IPS-18c (cell line): ENCODE measurements around the gene CHPT1.
"Not testable (repeated sequence)": the region's sequence is repeated elsewhere in the genome, so short reads cannot be mapped to it uniquely, and the experiment has no call there.

Source experiments
- H3K4me3 ChIP-seq: 2 replicates; pipeline ENCODE4 v1.7.0; 2013; ENCODE audit warnings: low read depth, mild to moderate bottlenecking, low read length, moderate library complexity; ENCODE audit not compliant: insufficient read depth
- H3K9me3 ChIP-seq: one replicate; pipeline ENCODE4 v1.6.1; 2013; ENCODE audit warnings: mild to moderate bottlenecking, low read length, moderate library complexity; ENCODE audit not compliant: control insufficient read depth, insufficient read depth

The CHPT1 gene

GRCh38 chr12:101706403-101706802 is 9.0 kb downstream of the CHPT1 start:
- H3K4me3 ChIP-seq, result no peak overlapping the region
- no peaks in the 10 kb centered on the region for H3K9me3 ChIP-seq

- Histone ChIP-seq H3K9me3 (no peaks in the 10 kb centered on the region), H3K4me3 (no peak overlapping the region)
Observed at GRCh38 chr12:101707131-101707782, 9.8 kb downstream of the CHPT1 start.

- H3K4me3 ChIP-seq, result no peak overlapping the region
- no peaks in the 10 kb centered on the region for H3K9me3 ChIP-seq
Observed at GRCh38 chr12:101710288-101710687, 12.8 kb downstream of the CHPT1 start.

GRCh38 chr12:101713059-101713682 is 15.7 kb downstream of the CHPT1 start:
- no peak overlapping the region for H3K4me3 ChIP-seq

GRCh38 chr12:101713930-101714329 is 16.5 kb downstream of the CHPT1 start:
- H3K4me3 ChIP-seq, result no peak overlapping the region
- H3K9me3 ChIP-seq, result no peaks in the 10 kb centered on the region

More at GRCh38 chr12:101713059-101713682, 15.7 kb downstream of the CHPT1 start:
- H3K9me3 ChIP-seq, result no peaks in the 10 kb centered on the region

- Histone ChIP-seq H3K9me3 (no peaks in the 10 kb centered on the region), H3K4me3 (no peak overlapping the region)
Observed at GRCh38 chr12:101714877-101715444, 17.5 kb downstream of the CHPT1 start.

GRCh38 chr12:101719566-101719965 is 22.1 kb downstream of the CHPT1 start:
- H3K9me3 ChIP-seq, result no peaks in the 10 kb centered on the region
- H3K4me3 ChIP-seq, result no peak overlapping the region

GRCh38 chr12:101720118-101720517 is 22.7 kb downstream of the CHPT1 start:
- Histone ChIP-seq H3K4me3 (no peak overlapping the region), H3K9me3 (no peaks in the 10 kb centered on the region)

- H3K9me3 ChIP-seq, result no peaks in the 10 kb centered on the region
- no peak overlapping the region for H3K4me3 ChIP-seq
Observed at GRCh38 chr12:101722392-101722791, 25.0 kb downstream of the CHPT1 start.

- no peak overlapping the region for H3K4me3 ChIP-seq
- no peaks in the 10 kb centered on the region for H3K9me3 ChIP-seq
Observed at GRCh38 chr12:101727098-101727497, 29.7 kb downstream of the CHPT1 start.

GRCh38 chr12:101729842-101730241 is 32.4 kb downstream of the CHPT1 start:
- no peaks in the 10 kb centered on the region for H3K9me3 ChIP-seq
- no peak overlapping the region for H3K4me3 ChIP-seq

- H3K4me3 ChIP-seq, result no peak overlapping the region
- H3K9me3 ChIP-seq, result no peaks in the 10 kb centered on the region
Observed at GRCh38 chr12:101732318-101732717, 34.9 kb downstream of the CHPT1 start.

GRCh38 chr12:101733166-101733565 is 35.7 kb downstream of the CHPT1 start:
- Histone ChIP-seq H3K4me3 (no peak overlapping the region), H3K9me3 (no peaks in the 10 kb centered on the region)

GRCh38 chr12:101734482-101734881 is 37.0 kb downstream of the CHPT1 start:
- not testable (repeated sequence) for H3K9me3 ChIP-seq, H3K4me3 ChIP-seq

GRCh38 chr12:101737476-101737875 is 40.0 kb downstream of the CHPT1 start:
- H3K4me3 ChIP-seq, result no peak overlapping the region
- H3K9me3 ChIP-seq, result no peaks in the 10 kb centered on the region

- H3K9me3 ChIP-seq, result no peaks in the 10 kb centered on the region
- no peak within 1 kb of the TSS for H3K4me3 ChIP-seq
Observed at GRCh38 chr12:101738920-101739665, 41.7 kb downstream of the CHPT1 start, which contains the start of gene SYCP3. Gene SYCP3 (minus strand): TSS chr12:101739462. CDS start chr12:101737935, 1,527 bp downstream.

GRCh38 chr12:101740566-101740965 is 43.1 kb downstream of the CHPT1 start:
- Histone ChIP-seq H3K4me3 (no peak overlapping the region), H3K9me3 (no peaks in the 10 kb centered on the region)

GRCh38 chr12:101740980-101741379 is 43.5 kb downstream of the CHPT1 start:
- H3K9me3 ChIP-seq, result no peaks in the 10 kb centered on the region
- H3K4me3 ChIP-seq, result no peak overlapping the region
